Measurements from ENCODE around the gene ETV7. TPM values are rescaled to one million over a fixed set of nuclear protein-coding genes. Genes with fewer than 3 reads are reported as not detected.

ETV7 gene
- total RNA-seq, 2 donors from 2014 or later: 0.74 to 1.8 TPM

DNA sequence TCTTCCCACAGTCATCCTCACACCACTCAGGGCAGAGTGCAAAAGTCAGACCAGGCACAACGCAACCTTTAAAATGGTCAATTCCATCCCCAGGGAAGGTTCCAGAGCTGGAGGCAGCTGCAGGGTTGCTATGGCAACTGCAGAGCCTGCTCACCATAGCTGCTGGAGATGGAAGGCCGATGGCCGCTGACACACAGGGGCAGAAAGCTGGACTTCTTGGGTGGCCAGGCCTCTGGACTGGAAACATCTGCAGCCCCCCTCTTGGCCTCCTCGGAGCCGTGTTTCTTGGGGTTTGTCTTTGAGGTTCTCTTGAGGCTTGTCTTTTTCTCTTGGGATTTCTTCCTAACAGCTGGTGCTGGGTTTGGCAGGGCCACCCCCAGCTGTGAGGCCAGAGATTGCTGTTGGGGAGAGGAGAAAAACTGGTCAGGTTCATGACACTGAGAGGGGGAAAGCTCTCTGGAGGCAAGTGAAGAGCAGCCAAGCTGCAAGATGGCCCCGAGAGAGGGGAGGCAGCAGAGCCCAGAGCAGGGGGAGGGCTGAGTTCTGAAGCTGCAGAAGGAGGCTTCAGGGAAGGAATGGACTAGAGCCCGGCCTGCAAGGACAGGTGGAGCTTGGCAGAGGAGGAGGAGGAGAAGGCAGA, 61.0 kb downstream of the ETV7 start:
- H3K27ac ChIP-seq: no peak overlapping the region
- H3K36me3 ChIP-seq: no peaks in the 10 kb centered on the region
- H3K9me3 ChIP-seq: no peaks in the 10 kb centered on the region
- no peak for DNase-seq (ENCODE audit: low spot score)
- WGBS: 66% methylated on average over 7 of the region's 7 CpGs
- no peaks in the 10 kb centered on the region for H3K4me1 ChIP-seq (replicated peaks)
- intact Hi-C loops (cut with DNase I): no loop called here
- H3K27me3 ChIP-seq (replicated peaks; ENCODE audit: insufficient read depth): no peaks in the 10 kb centered on the region
- no peak overlapping the region for H3K4me3 ChIP-seq
- TF ChIP-seq POLR2AphosphoS5 (IDR thresholded peaks at IDR 0.05) (no peak), POLR2A (IDR thresholded peaks at IDR 0.05) (no peak)

DNA sequence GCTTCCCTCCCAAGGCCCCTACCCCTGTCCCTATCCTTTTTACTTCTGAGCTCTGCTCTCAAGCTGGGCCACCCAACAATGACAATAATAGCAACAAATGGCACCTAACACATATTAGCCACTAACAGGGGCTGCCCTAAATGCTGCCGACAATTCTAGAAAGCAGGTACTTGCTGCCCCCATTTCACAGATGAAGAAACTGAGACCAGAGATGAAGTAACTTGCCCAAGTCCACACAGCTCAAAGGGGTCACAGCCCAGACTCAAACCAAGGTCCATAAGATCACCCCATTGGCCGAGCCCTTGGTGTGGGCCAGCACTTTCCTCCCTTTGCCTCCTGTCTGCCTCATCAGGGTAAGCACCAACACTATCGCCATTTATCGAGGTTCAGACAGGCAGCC, 62.8 kb downstream of the ETV7 start:
- intact Hi-C loops (cut with DNase I): no loop called here
- DNase-seq (ENCODE audit: low spot score): no peak
- Histone ChIP-seq H3K9me3 (no peaks in the 10 kb centered on the region), H3K27me3 (replicated peaks; ENCODE audit: insufficient read depth) (no peaks in the 10 kb centered on the region), H3K4me3 (no peak overlapping the region), H3K36me3 (no peaks in the 10 kb centered on the region), H3K4me1 (replicated peaks) (peaks cover 1% of the 10 kb centered on the region), H3K27ac (no peak overlapping the region)
- WGBS: 90% methylated on average over 4 of the region's 4 CpGs
- TF ChIP-seq, protein P1, sequence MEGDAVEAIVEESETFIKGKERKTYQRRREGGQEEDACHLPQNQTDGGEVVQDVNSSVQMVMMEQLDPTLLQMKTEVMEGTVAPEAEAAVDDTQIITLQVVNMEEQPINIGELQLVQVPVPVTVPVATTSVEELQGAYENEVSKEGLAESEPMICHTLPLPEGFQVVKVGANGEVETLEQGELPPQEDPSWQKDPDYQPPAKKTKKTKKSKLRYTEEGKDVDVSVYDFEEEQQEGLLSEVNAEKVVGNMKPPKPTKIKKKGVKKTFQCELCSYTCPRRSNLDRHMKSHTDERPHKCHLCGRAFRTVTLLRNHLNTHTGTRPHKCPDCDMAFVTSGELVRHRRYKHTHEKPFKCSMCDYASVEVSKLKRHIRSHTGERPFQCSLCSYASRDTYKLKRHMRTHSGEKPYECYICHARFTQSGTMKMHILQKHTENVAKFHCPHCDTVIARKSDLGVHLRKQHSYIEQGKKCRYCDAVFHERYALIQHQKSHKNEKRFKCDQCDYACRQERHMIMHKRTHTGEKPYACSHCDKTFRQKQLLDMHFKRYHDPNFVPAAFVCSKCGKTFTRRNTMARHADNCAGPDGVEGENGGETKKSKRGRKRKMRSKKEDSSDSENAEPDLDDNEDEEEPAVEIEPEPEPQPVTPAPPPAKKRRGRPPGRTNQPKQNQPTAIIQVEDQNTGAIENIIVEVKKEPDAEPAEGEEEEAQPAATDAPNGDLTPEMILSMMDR (IDR thresholded peaks at IDR 0.05): no peak
- TF ChIP-seq POLR2A (IDR thresholded peaks at IDR 0.05) (no peak), POLR2AphosphoS5 (IDR thresholded peaks at IDR 0.05) (no peak)

DNA sequence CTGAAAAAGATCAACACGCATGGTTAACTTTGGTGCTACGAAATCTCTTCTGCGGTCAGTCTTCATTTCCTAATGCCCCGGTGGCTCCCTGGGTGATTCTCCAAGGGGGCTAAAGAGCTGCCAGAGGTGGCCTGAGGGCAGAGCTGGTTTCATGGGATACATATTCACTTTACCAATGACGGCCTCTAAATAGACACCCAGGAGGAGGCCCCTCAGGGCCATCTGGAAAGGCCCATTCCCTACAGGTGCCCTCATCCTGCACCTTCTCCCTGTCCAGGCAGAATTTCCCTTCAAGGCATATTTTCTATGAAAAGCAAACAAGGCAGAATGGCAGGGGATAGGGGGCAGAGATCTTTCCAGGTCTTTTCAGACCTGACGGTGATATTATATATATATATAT, 63.3 kb downstream of the ETV7 start:
- Histone ChIP-seq H3K4me3 (no peak overlapping the region), H3K9me3 (no peaks in the 10 kb centered on the region), H3K27me3 (replicated peaks; ENCODE audit: insufficient read depth) (no peaks in the 10 kb centered on the region), H3K4me1 (replicated peaks) (peaks cover 4% of the 10 kb centered on the region), H3K27ac (no peak overlapping the region), H3K36me3 (no peaks in the 10 kb centered on the region)
- intact Hi-C loops (cut with DNase I): no loop called here
- 83% methylated on average over 6 of the region's 6 CpGs for WGBS
- DNase-seq (ENCODE audit: low spot score): no peak
- TF ChIP-seq POLR2AphosphoS5 (IDR thresholded peaks at IDR 0.05) (no peak), POLR2A (IDR thresholded peaks at IDR 0.05) (no peak)

DNA sequence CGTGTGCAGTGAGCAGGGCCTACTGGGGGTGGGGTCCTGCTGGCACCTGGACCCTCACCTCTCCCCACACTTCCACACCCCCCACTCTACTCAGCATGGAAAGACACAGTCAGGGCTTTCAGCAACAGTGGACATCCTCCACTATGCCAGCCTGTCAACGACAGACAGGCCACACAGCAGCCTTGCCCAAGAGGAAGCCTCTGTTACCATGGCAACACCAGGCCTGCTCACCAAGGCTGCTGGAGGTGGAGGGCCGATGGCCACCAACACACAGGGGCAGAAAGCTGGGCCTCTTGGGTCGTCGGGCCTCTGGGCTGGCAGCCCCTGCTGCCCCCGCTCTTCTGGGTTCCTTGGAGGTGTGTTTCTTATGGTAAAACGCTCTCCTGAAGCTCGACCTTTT, 64.4 kb downstream of the ETV7 start:
- Histone ChIP-seq H3K36me3 (no peaks in the 10 kb centered on the region), H3K27ac (no peak overlapping the region), H3K4me3 (no peak overlapping the region), H3K9me3 (no peaks in the 10 kb centered on the region), H3K4me1 (replicated peaks) (peaks cover 4% of the 10 kb centered on the region), H3K27me3 (replicated peaks; ENCODE audit: insufficient read depth) (no peaks in the 10 kb centered on the region)
- 73% methylated on average over 8 of the region's 8 CpGs for WGBS
- intact Hi-C loops (cut with DNase I): no loop called here
- DNase-seq (ENCODE audit: low spot score): no peak
- TF ChIP-seq, protein P1 (IDR thresholded peaks at IDR 0.05): no peak
- no peak for TF ChIP-seq POLR2A (IDR thresholded peaks at IDR 0.05)
- no peak for TF ChIP-seq POLR2AphosphoS5 (IDR thresholded peaks at IDR 0.05)

DNA sequence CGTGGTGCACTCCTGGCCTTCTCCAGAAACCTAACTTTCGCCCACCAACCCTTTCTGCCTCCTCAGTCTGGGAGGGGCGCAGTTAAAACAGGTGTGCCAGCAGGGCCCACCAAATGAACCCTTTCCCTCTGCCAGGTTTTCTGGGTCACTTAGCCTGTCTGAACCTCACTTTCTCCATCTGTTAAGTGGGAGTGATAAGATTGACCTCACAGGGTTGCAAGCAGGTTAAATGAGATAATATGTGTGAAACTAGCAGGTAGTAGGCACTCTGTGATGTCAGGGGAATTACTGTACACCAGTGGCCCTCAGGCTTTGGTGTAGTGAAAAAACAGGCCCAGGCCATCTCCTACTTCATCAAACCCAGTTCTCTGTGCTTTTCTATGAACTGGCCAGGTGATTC, 64.9 kb downstream of the ETV7 start:
- H3K4me1 ChIP-seq (replicated peaks): peaks cover 4% of the 10 kb centered on the region
- no peak overlapping the region for H3K4me3 ChIP-seq
- 82% methylated on average over 3 of the region's 3 CpGs for WGBS
- intact Hi-C loops (cut with DNase I): no loop called here
- H3K27ac ChIP-seq: no peak overlapping the region
- H3K9me3 ChIP-seq: no peaks in the 10 kb centered on the region
- H3K36me3 ChIP-seq: no peaks in the 10 kb centered on the region
- TF ChIP-seq, protein P1 (IDR thresholded peaks at IDR 0.05): no peak
- TF ChIP-seq POLR2A (IDR thresholded peaks at IDR 0.05): no peak
- no peak for TF ChIP-seq POLR2AphosphoS5 (IDR thresholded peaks at IDR 0.05)
- DNase-seq (ENCODE audit: low spot score): no peak
- H3K27me3 ChIP-seq (replicated peaks; ENCODE audit: insufficient read depth): no peaks in the 10 kb centered on the region

DNA sequence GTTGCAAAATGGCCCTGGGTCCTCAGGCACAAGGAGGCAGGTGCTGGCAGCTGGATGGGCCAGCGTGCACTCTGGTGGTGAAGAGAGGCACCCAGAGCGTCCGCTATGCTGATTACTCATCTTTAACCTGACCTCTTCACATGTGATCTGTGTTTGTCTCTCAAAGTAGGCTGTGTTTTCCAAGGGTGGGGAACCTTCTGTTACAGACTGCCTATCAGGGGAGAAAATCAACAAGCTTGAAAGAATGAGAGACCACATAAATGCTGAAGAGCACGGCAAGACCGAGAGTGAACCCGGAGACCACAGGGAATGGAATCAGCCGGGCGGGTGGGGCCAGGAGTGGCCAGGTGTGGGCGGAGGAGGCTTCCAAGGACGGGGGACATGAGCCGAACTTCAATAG, 67.0 kb downstream of the ETV7 start:
- intact Hi-C loops (cut with DNase I): no loop called here
- no peak overlapping the region for H3K4me3 ChIP-seq
- no peaks in the 10 kb centered on the region for H3K9me3 ChIP-seq
- H3K27ac ChIP-seq: no peak overlapping the region
- no peaks in the 10 kb centered on the region for H3K36me3 ChIP-seq
- DNase-seq (ENCODE audit: low spot score): no peak
- H3K4me1 ChIP-seq (replicated peaks): peaks cover 4% of the 10 kb centered on the region
- WGBS: 65% methylated on average over 11 of the region's 11 CpGs
- H3K27me3 ChIP-seq (replicated peaks; ENCODE audit: insufficient read depth): no peaks in the 10 kb centered on the region
- TF ChIP-seq, protein P1 (IDR thresholded peaks at IDR 0.05): no peak
- no peak for TF ChIP-seq POLR2A (IDR thresholded peaks at IDR 0.05)
- no peak for TF ChIP-seq POLR2AphosphoS5 (IDR thresholded peaks at IDR 0.05)

All from prostate gland (tissue), 2 donors.